ENCODE measurements around the gene CCR8. TPM values are rescaled to one million over a fixed set of nuclear protein-coding genes. Genes with fewer than 3 reads are reported as not detected.
A peak's percentile ranks its signal among the peaks of the same experiment; 100 is the strongest.
"Not testable (repeated sequence)": the region's sequence is repeated elsewhere in the genome, so short reads cannot be mapped to it uniquely, and the experiment has no call there.

The CCR8 gene
- total RNA-seq, 2 donors from 2014 or later = 0.29 to 0.47 TPM

- Histone ChIP-seq H3K27ac (no peak overlapping the region), H3K4me3 (no peak overlapping the region), H3K36me3 (no peaks in the 10 kb centered on the region), H3K9me3 (no peaks in the 10 kb centered on the region), H3K9ac (ENCODE audit: low read depth in 2 of 2, low read length in 2 of 2) (no peak overlapping the region), H3K4me1 (no peaks in the 10 kb centered on the region), H3K27me3 (no peaks in the 10 kb centered on the region)
- intact Hi-C loops (cut with DNase I) = no loop called here
- no peak for TF ChIP-seq CTCF (IDR thresholded peaks at IDR 0.05)
- DNase-seq = no peak
Measured at GRCh38 chr3:39362192-39362591, 32.7 kb downstream of the CCR8 start.

GRCh38 chr3:39362812-39363211 is 33.3 kb downstream of the CCR8 start:
- intact Hi-C loops (cut with DNase I) = no loop called here
- no peak overlapping the region for H3K27ac ChIP-seq

GRCh38 chr3:39370450-39370849 is 40.9 kb downstream of the CCR8 start:
- H3K27ac ChIP-seq; H3K4me3 ChIP-seq; H3K4me1 ChIP-seq; H3K36me3 ChIP-seq; H3K9me3 ChIP-seq; intact Hi-C loops (cut with DNase I); H3K9ac ChIP-seq (ENCODE audit: low read depth in 2 of 2, low read length in 2 of 2); H3K27me3 ChIP-seq; DNase-seq: not testable (repeated sequence)

More at GRCh38 chr3:39362812-39363211, 33.3 kb downstream of the CCR8 start:
- Histone ChIP-seq H3K4me1 (no peaks in the 10 kb centered on the region), H3K36me3 (no peaks in the 10 kb centered on the region), H3K4me3 (no peak overlapping the region), H3K9ac (ENCODE audit: low read depth in 2 of 2, low read length in 2 of 2) (no peak overlapping the region), H3K27me3 (no peaks in the 10 kb centered on the region), H3K9me3 (no peaks in the 10 kb centered on the region)
- TF ChIP-seq CTCF (IDR thresholded peaks at IDR 0.05) = no peak
- no peak for DNase-seq

- Histone ChIP-seq H3K4me1 (no peaks in the 10 kb centered on the region), H3K9me3 (no peaks in the 10 kb centered on the region)
- intact Hi-C loops (cut with DNase I) = no loop called here
Measured at GRCh38 chr3:39372833-39373232, 43.3 kb downstream of the CCR8 start.

GRCh38 chr3:39376959-39377634 is 47.6 kb downstream of the CCR8 start:
- intact Hi-C loops (cut with DNase I) = loop anchor here (2.0 to 5.0 kb wide), 2 partner anchors 84 to 190 kb away; no protein-coding TSS in a partner anchor
- no peaks in the 10 kb centered on the region for H3K4me1 ChIP-seq
- no peak for DNase-seq
- H3K4me3 ChIP-seq = no peak overlapping the region
- no peaks in the 10 kb centered on the region for H3K9me3 ChIP-seq
- no peaks in the 10 kb centered on the region for H3K27me3 ChIP-seq
- no peak overlapping the region for H3K27ac ChIP-seq
- H3K36me3 ChIP-seq = no peaks in the 10 kb centered on the region
- no peak overlapping the region for H3K9ac ChIP-seq (ENCODE audit: low read depth in 2 of 2, low read length in 2 of 2)
- no peak for TF ChIP-seq CTCF (IDR thresholded peaks at IDR 0.05)

More at GRCh38 chr3:39372833-39373232, 43.3 kb downstream of the CCR8 start:
- no peak for DNase-seq
- no peaks in the 10 kb centered on the region for H3K36me3 ChIP-seq
- TF ChIP-seq CTCF (IDR thresholded peaks at IDR 0.05) = no peak
- no peak overlapping the region for H3K27ac ChIP-seq
- no peak overlapping the region for H3K9ac ChIP-seq (ENCODE audit: low read depth in 2 of 2, low read length in 2 of 2)
- H3K4me3 ChIP-seq = no peak overlapping the region
- no peaks in the 10 kb centered on the region for H3K27me3 ChIP-seq

GRCh38 chr3:39378088-39378487 is 48.6 kb downstream of the CCR8 start:
- H3K9me3 ChIP-seq = no peaks in the 10 kb centered on the region
- H3K27me3 ChIP-seq = no peaks in the 10 kb centered on the region
- H3K27ac ChIP-seq = no peak overlapping the region
- peak; percentile 84 for DNase-seq
- no peak overlapping the region for H3K9ac ChIP-seq (ENCODE audit: low read depth in 2 of 2, low read length in 2 of 2)
- no peak overlapping the region for H3K4me3 ChIP-seq
- peak; percentile 65 for TF ChIP-seq CTCF (IDR thresholded peaks at IDR 0.05)
- intact Hi-C loops (cut with DNase I) = loop anchor here (5.0 kb wide), 1 partner anchor 191 kb away; no protein-coding TSS in a partner anchor
- H3K36me3 ChIP-seq = no peaks in the 10 kb centered on the region
- no peaks in the 10 kb centered on the region for H3K4me1 ChIP-seq
